Skin of body (tissue), 2 donors: ENCODE data around the gene HECW1. TPM values are rescaled to one million over a fixed set of nuclear protein-coding genes. Genes with fewer than 3 reads are reported as not detected.

Experiments
- DNase-seq: peaks from one replicate; lab custom pipeline; 2025; lab: John Stamatoyannopoulos, UW
- total RNA-seq: library from RNA; depleted of rRNA; stranded (reverse); fragments of >200 nt; gene quantifications from one replicate; pipeline ENCODE4 v1.2.3, GENCODE V29; 2014

HECW1 gene
- total RNA-seq, 1 donor from 2014 or later, result 1.8 TPM

DNA sequence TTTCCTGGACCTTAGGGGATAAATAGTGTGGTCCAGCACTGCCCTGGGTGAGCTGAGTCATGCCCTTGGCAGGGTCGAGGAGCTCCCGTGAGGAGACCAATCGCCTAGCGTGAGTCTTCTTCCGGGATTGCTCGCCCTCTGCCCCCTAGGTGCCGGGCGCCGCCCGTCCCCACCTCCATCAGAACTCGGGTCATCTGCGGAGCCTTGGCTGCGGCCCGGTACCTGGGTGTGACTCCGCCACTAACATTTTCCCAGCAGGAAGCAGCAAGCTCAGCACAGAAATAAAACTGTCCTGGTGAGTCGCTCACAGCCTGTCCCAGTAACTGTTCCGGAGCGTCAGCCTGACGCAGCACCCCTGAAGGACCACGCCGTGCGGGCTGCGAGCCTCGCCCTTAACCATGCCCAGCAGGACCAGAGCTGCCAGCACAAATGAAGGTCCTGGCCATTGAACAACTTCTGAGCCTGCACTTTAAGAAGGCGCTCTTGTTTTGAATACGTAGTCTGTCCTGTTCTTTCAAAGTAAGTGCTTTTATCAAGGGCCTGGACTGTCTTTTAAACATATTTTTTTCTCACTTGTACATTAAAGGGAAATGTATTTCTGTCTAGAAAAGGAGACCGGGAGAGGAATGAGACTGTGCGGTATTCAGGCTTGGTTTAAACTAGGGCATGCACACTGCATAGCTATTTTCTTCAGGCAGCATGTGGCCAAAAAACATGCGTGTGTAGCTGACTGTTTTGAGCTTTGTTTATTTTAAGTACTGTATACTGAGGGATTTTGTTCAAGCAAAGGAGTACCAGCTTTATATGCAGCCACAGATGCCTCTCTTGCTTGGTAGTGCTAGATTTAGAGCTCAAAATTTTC, 136.7 kb downstream of the HECW1 start:
- no peak for DNase-seq

DNA sequence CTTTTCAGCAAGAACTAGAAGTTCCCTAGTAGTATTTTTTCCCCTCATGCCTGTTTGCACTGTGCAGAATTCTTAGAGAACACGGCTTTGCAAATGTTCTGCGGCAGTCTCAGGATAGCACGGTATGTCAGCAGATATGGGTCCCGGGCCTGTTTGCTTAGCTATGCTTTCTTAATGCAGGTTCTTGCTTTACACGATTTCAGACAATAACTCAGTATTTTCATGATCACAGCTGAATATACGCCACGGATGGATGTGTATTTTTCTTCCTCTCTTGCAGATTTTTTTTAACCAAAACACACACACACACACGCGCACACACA, 137.3 kb downstream of the HECW1 start:
- DNase-seq, result no peak

DNA sequence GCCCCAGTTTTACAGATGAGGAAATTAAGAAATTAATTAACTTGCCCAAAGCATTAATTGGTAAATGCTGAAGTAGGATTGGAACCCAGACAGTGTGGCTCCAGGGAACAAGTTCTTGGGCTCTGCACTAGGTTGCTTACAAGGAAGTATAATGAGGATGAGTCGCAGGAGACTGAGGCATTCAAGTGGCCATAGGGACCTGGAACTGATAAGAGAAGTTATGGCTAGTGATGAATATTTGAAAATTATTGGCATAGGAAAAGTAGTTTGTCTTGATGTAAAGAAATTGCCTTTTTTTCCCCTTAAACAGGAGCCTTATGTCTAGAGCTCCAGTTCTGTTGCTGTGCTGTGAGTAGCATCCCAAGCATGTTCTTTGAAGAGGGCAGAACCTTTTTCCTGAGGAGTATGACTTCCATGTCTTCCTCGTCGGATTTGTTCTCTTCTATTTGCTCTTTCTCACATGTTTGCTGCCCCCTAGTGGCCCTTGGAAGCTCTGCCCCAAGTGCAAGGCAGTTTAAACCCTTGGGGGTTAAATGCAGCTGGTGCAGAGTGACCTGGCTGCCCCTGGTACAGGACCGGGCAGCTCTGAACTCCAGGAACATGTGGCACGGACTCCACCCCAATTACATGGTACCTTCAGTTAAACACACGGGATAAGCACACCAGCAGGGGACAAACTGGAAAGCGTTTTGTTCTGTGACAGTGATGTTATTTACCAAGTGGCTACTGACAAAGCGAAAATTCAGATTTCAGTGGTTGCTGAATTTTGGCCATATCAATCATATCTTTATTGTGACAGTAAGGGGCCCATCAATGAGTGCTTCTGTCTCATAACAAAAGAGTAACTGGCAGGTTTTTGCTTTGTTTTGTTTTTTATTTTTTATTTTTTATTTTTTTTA, 148.8 kb downstream of the HECW1 start:
- peak; percentile 6 for DNase-seq

DNA sequence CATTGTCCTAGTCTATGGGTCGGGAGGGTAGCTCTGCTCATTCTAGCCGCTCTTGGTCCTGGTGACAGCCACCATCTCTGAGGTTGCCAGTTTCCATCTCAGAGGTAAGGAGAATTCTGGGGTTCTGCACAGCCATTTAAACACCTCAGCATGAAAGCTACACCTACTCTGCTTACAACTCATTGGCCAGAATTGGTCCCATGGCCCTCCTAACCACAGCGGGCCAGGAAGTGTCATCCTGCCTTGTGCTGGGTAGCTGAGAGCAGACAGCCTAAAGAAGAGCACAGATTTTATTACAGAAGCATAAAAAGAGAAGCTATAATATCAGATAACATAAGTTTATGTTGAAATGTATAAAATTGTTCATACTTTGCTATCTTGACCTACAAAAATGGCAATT, 152.7 kb downstream of the HECW1 start:
- DNase-seq, result no peak

DNA sequence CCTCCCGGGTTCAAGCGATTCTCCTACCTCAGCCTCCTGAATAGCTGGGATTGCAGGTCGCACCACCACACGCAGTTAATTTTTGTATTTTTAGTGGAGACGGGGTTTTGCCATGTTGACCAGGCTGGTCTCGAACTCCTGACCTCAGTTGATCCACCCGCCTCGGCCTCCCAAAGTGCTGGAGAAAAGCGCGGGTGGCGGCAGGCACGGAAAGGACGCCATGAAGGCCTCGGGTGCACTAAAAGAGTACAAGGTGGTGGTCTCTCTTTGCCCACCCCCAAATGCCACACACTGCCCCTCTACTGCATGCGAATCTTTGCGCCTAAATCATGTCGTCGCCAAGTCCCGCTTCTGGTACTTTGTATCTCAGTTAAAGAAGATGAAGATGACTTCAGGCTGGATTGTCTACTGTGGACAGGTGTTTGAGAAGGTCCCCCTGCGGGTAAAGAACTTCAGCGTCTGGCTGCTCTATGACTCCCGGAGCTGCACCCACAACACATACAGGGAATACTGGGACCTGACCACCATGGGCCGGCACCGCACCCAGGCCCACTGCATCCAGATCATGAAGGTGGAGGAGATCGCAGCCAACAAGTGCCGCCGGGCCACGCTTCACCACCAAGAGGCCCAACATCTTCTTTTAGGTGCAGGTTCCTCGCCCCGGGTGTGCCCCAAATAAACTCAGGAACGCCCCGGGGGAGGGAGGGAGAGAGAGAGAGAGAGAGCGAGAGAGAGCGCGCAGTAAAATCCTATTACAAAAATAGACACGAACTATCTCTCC, 161.7 kb downstream of the HECW1 start:
- DNase-seq, result no peak

DNA sequence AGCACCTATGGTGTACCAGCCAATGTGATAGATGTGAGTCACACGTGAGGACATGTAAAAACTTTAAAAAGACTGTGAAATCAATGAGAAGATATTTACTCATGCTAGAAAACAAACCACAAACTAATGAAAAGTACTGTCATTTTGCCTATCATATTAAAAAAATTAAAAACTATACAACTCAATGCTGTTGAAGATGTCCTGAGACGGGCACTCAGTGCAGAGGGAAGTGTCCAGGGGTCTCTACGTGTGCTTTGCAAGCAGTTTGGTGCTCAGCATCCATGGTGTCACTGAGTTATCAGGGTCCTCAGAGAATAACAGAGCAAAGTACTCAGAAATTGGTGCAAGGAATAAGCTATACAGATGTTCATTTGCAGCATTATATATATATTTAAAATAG, 162.3 kb downstream of the HECW1 start:
- DNase-seq, result no peak

DNA sequence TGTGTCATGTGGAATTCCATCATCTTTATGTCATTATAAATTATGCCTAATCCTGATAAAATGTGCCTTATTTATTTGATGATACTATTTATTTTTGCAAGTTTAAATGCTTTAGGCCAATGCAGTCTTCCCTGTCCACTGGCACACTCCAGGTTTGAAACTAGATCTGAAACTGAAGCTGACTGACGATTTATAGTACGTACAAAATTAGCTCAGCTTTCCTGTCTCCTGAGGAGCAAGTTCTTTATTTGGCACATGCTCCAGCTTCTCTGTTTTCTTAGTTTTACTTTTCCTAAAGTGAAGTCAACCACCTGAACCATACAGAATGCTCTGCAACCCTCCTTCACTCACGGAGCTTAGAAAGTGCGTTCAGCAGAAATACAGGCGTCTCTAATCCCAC, 164.1 kb downstream of the HECW1 start:
- no peak for DNase-seq

DNA sequence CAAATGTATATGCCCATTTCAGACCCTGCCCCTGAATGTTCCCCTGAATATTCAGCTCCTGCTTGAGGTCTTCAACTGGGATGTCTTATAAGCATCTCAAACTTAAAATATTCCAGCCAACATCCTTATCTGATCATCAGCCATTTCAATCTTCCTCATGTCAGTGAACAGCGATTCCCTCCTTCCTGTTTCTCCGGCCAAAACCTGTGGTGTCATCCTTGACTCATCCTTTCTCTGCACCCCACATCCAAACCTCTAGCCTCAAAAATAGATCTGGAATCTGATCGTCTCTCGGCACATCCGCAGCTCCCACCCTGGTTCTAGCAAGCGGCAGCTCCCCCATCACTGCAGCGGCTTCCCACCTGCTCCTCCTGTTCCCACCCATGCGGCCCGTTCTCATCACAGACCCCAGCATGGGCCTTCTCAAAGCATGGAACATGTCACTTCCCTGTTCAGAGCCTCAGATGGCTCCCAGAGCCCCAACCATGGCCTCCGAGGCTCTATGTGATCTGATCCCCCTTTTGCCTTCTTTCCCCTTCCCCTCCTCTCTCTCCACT, 165.7 kb downstream of the HECW1 start:
- DNase-seq, result no peak

DNA sequence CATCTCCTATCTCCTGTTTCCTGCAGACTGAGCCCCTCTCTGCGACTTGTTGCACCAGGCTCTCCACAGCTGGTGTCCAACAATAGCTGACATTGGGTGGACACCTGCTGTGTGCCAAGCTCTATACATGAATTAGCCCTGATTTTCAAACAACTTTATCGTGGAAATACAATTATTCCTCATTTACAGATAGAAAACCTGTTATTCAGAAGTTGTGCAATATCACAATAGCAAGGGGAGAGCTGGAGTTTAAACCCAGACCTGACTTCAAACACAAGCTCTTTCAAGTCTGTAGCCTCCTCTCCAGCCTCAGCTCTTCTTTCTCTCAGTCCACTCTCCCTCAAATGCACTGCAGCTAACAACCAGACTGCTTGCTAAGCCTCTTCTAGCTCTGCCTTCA, 168.8 kb downstream of the HECW1 start:
- no peak for DNase-seq

DNA sequence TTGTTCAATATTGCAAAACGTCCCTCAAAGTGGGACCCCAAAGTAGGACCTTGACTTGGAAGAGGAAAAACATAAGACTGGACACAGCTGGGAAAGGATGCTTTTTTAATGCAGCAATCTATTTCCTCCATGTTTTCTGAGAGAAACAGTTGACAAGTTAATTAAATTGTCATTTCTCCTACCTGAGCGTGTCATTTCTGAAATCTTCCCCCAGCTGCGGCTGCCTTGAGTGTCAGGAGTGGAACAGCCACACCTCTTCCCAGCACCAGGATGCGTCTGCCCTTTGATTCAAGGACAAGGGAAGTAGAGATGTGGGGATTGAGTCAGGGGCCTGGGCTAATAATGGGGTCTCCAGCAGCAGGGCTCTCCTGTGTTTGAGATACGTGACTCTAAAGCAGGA, 171.3 kb downstream of the HECW1 start:
- DNase-seq, result no peak

DNA sequence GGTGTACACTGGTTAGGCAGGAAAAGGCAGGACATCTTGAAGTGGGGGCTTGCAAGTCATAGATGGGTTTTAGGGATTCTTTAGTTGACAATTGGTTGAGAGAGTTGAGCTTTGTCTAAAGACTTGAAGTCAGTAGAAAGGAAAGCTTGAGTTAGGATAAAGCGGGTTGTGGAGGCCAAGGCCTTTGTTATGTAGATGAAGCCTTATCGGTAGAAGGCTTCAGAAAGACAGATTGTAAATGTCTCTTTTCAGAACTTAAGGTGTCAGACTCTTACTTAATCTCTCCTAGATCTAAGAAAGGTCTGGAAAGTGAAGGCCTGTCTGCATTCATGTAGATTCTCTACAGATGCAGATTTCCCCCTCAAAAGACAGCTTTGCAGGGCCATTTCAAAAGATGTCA, 177.4 kb downstream of the HECW1 start:
- DNase-seq, result no peak

DNA sequence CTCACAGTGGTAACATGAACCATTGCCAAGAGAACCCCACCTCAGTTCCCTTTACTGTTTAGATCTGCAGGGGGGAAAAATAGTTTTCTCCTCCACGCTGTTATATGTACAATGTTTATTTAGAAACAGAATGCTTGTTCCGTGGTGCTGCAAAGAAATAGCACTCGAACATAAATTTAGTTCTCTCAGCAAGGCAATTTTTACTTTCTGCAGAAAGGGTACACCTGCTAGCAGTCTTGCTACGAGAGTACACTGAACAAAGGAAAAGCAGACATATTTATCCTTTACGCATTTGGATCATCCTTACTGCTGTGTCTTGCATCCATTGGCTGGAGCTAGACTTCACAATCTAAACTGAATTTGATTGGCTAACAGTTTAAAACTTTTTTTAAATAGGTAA, 178.5 kb downstream of the HECW1 start:
- no peak for DNase-seq

DNA sequence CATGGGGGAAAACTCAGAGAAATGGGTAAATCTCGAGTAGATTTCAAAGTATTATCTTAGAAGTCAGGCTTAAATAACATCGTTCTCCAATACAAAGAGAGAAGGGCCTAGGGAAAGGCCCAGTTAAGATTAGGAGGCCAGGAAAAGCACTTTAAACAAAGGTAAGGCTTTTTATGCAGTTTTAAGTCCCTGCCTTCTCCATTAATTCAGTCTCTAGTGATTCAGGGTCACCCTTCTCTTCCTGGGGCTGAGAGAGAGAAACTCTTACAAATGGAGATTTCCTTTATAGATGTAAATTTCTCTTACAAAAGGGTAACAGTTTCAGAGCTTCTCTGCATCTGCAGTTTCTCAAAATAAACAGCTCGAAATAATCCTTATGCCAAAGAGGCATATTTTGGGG, 179.3 kb downstream of the HECW1 start:
- DNase-seq, result no peak

DNA sequence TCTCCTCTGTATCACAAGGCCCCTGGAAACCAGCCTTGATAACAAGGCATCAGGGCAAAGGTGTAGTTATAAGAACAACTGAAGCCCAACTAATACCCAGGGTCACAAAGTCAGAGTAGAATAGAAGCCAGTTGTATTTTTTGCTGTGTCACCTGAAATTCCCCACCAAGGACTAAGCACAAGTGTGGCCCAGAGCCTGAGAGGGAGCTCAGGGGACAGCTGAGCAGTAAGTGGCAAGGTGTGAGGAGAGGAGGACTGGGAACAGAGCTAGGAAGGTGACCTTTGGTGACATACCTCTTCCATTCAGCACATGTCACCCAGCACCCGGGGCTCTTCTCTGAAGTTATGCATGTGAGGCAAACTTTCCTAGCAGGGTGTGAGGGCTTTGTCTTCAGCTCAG, 179.9 kb downstream of the HECW1 start:
- DNase-seq, result no peak

DNA sequence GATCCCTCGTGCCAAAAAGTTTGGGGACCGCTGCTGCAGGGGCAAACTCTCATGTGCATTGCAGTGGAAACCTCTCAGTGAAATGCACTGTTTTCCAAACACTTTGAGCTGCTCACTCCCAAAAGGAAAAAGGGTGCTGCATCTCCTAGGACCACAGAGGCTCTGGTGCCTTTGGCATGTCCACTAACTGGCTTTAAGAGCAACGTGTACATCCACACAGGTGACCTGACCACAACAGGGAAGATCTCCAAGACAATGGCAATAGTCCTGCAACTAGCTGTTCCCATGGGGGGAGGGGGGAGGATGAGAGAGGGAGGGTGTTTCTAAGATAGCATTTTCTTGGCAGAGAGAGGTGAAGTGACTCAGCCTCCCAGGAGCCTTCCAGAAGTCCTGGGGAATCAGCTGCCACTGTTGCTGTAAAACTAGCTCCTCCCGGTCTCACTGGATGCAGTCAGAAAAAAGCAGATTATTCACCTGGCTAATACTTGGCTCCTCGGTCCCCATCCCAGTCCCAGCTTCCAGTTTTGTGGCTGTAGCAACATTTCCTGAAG, 181.7 kb downstream of the HECW1 start:
- no peak for DNase-seq

DNA sequence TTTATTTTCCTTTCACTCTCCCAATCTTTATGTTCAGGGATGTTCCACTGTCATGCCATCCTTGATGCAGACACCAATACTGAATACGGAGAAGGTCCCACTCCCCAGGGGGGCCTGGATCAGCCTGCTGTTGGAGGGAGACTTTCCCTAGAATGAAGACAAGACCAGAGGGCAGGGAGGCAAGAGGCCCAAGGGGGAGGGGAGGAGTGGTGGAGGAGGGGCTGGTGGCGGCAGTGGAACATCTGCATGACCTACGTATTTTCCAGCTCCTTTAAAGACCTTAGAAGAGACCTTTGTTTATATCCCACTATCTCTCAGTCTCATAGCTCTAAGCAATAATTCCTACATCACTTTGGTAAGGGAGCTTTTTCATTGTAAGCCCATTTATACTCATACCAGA, 183.0 kb downstream of the HECW1 start:
- DNase-seq, result no peak

DNA sequence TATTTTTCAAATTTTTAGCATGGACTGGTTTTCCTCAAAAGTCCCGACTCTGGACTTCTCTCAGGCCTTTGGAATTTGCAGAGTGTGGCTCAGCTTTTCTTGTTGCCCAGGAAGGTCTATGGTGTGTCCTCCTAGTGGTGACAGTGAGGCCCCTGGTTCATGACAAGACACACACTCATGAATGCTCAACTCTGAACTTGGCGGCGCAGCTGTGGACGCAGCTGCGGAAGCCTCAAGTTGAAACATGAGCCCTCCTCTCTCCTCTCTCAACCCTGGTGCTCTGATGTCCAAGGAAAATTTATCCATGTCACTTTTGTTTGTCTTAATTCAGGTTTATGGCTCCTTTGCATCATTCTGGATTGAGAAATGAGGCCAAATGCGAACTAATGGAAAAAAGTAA, 183.9 kb downstream of the HECW1 start:
- DNase-seq, result no peak

DNA sequence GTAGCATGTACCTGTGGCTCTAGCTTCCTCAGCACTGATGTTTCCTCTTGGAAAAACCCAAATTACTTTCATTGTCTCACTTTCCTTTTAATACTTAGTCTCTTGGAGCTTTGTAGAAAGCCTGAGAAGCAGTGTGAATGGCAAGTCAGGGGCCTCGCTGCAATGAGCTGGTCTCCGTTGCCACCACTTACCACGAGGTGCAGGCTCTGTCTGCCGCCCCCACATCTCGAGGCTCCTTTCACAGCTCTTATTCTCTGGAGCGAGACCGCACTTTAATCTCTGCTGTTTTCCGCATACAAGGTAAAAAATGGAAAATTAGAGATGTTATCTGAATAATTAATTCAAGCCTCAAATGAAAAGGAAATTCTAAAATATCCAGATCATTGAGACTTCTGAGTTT, 186.2 kb downstream of the HECW1 start:
- DNase-seq, result no peak

DNA sequence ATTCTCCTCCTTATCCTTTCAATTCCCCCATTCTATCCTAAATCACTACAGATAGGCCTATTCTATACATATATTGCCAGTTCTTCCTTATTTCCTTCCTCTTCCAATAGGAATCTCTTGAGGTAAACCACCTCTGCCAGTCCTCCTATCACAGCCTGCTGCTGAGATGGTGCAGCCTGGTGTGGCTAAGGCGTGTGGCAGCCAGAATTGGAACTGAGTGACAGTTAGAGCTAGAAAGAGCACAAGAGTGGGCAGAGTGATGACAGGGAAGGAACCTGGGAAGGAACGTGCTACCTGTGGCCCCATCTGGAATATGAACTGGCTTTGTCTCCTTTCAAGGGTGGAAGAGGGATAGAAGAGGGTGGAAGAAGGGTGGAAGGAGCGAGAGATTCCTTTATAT, 187.7 kb downstream of the HECW1 start:
- no peak for DNase-seq

DNA sequence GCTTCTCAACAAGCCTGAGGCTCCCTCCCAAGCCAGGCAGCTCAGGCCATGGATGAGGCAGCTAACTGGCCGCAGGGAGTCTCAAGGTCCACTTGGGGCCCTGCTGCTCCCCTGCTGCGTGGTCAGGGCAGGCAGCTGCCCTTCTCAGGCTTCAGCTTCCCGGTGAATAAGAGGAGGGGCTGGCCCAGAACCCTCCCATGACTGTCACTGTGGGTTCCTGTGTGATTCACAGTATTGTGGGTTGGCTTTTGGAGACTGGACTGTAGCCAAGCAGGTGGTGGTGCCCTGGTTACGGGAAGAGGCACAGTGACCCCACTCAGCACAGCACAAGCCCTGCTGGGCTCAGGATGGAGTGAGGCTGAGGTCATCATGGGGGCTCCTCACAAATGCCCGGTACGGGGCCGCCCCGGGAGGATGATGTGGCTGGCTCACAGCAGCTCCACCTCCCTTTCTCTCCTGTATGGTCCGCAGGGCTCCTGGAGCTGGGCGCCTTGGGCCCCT, 189.8 kb downstream of the HECW1 start:
- DNase-seq, result no peak

DNA sequence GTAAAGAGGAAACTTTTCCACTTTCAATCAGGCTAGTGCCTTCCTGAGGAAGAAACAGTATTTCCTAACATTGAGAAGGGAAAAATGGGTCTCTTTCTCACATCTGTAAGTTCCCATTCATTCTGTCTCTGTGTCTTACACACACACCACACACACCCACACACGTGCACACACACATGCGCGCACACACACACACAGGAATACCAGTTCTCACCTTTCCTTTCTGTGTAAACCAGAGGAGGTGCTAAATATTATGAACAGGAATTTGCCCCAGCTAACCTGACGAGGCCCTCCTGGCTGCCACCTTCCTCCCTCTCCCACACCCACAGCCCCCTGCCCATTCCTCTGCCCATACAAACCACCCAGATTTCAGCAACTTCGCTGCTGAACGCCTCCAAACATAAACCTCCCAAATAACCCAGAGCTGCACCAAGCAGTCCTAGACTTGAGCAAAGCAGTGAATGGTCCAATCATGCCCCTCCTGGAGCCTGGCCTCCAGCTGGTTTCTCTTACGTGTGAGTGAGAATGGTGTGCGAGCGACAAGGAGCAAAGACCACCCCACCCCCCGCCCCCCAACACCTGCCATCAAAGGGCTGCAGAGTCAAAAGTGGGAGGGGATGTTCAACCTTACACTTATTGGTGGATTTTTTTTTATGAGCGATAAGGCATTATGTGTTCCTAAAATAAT, 190.5 kb downstream of the HECW1 start:
- DNase-seq, result no peak
